ENCODE data around the gene PDLIM1. TPM values are rescaled to one million over a fixed set of nuclear protein-coding genes. Genes with fewer than 3 reads are reported as not detected.

Gene PDLIM1
- total RNA-seq, 1 donor from 2014 or later = 62.5 TPM

DNA sequence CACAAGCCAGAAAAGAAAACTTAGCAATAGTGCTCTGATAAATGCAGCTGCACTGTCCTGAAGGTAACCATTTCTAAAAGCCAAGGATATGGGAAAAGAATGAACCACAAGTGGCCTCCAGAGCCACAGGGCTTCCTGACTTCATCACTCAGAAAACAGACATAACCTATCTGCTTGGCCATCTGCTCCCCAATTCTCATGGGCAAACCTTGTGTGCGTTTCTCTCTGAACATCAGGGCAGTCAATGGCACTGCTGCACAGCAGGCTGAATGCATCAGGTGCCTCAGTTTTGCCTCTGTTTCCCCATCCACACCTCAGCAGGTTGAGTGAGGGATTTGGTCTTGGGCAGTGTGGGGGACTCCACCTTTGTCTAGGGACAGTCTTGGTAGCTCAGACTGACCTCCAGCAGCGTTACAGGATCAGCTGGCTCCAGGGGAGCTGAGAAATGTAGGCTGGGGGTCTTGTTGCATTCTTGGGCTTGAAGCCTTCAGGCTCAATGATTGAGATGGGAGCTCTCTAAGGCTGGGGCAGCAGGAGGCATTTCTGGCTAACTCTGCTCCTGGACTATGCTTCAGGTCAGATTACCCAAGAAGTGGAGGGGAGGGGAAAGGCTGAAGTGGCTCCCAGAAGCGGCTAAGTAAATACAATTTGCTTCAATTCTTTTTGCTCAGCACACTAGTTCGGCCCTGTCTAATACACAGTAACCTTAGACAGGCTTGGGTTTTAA lies 23.6 kb upstream of the PDLIM1 start:
- DNase-seq = no peak

DNA sequence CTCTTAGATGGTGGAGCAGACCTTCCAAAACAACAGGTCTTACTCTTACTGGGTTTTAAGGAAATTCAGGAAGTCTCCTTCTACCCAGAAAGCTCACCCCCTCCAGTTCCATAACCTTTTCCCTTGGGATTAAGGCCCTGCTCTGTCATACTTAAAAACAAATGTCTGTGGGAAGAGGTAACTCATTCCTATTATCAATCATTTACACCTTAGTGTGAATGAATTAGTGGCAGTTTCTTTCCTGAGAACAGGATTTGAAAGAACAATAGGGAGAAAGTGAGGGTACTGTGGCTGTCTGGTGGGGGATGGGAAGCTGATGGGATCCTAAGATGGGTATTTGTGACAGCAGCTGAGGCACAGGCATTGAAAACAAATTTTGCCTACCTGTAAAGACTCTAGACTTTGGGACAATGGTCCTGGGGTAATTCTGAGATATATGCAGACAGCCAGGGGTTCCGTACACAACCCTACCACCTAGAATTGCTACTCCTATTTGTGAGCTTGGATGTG lies 22.2 kb upstream of the PDLIM1 start:
- DNase-seq = no peak

DNA sequence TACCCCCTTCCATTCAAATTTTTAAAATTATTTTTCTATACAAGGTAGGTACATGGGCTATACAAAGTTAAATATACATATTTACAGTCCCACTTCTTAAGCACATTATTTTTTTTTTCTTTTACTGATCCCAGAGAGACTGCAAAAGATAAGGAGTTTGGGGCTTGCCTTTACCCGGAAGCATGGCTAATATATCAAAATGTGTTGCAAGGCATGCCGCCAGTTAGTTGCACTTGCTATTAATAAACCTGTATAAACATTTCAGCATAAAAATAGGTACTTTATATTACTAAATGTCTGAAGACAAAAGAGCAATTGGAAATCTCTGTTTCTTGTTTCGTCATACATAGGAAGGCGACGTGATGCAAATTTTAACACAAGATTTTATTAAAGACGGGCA lies 21.5 kb upstream of the PDLIM1 start:
- no peak for DNase-seq

DNA sequence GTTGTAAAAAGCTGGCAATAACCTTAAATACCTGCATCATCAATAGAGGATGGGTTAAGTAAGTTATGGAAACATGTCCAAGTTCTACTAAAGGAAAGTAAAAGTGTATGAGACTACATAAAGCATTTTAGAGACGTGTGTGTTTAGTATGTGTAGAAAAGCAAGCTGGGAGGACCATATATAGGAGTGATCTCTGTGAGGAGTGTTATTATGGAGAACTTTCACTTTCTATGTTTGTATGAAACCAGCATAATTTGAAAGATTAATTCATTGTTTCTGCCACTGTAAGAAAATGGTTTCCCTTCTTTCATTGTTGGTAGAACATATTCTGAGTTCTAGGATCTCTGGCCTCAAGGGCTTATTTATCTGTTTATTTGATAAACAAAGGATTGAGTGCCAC lies 19.2 kb upstream of the PDLIM1 start:
- no peak for DNase-seq

DNA sequence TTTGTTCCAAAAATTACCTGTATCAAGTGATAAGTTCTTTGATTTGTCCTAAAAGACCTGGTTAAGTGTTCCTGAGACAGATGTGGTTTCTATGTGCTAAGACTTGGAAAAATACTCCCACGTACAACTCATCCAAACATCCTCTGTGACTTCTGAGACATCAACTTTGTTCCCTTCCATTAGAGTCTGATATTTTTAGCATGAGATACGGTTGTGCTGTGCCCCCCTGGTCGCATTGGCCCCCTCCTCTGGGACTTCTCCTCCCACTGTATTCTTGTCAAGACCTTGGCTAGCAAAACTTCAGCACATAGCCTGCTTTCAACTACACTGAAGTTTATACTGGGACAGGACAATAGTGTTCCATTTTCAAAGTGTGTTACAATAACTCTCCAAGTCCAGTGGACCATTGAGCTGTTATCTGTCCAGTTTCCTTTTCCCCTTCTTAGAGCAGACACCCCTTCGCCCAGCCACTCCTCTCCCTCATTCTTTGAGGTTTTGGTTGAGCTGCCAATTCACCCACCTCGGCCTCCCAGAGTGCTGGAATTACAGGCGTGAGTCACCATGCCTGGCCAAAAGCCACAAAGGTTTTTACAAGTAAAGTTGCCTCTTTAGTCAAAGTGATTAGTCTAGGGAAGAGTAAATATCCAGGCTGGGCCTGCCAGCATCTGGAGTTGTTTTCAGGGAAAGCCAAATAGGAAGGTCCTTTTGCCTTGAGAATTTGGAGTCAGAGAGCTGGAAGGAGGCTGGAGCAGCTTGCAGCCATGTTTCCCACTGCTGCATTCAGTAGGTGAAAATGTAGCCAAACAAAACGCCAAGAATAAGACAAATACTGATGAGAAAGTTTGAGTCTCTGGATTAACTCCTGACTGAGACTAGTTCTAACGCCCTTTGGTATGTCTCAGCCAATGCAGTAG lies 17.8 kb upstream of the PDLIM1 start:
- DNase-seq = peak; percentile 84

DNA sequence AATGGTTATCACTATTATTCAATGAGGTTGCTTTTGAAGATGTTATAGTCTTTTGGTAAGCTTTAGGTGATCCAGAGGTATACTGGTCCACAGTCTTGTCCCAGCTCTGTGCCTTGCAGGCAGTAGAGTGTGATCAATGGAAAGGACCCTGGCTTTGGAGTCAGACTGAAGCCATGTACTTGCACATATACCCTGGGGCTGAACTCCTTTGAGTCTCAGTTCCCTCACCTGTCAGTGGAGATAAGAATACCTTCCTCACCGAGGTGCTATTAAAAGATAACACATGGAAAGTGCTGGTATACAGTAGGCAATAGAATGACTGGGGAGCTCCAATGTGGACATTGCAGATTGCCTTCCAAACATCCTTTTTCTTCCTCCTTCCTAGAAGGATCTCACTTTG lies 16.0 kb upstream of the PDLIM1 start:
- DNase-seq = no peak

DNA sequence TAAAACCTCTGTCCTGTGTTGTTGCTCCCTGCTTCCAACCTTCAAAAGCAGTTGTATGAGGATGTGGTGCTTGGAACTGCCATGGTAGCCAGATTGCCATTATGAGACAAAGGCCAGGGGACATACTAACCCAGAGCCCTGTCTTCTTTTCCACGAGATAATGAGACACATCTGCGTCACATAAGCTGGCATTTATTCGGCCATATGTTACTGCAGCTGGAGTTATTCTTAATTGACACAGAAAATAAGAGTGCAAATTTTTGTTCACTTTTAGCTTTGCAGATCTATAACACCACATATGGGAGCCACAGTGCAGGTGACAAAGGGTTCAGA lies 15.5 kb upstream of the PDLIM1 start:
- DNase-seq = no peak

DNA sequence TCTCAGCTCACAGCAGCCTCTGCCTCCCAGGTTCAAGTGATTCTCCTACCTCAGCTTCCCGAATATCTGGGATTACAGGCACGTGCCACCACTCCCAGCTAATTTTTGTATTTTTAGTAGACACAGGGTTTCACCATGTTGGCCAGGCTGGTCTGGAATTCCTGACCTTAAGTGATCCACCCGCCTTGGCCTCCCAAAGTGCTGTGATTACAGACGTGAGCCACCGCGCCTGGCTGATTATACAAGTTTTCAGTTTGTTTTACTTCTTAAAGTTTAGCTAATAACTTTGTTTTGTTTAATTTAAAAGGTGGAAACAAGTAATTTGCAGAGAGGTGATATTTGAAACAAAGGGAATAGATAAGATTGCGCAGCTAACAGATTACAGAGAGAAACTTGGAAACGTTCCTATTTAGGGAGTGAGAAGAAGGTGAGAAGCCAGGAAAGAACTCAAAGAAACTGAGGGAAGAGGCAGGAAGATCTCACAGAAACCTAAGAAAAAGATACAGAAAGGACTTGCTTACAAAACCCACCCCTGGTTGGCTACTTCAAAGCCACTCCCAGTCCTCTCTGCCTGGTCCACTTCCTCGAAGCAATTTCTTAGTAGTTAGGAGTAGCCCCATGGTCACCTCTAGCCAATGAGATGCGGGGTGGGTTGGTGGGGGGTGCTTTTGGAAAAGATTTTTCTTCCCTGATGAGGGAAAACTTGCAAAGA lies 15.0 kb upstream of the PDLIM1 start:
- DNase-seq = no peak

DNA sequence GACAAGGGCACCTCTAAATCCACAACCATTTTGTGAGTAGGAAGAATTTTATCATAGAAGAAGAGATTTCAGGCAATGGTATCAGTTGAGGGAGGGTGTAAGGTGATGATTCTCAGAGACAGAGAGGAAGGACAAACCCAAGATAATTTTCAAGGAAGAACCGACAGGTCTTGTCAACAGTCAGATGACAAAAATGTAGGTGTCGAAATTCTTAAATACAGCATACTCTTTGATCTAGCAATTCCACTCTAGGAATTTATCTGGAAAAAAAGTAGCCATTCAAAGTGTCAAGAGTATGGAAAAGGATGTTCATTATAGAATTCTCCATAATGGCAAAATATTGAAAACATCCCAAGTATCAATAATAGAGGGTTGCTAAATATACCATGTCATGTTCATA lies 14.2 kb upstream of the PDLIM1 start:
- DNase-seq = no peak

DNA sequence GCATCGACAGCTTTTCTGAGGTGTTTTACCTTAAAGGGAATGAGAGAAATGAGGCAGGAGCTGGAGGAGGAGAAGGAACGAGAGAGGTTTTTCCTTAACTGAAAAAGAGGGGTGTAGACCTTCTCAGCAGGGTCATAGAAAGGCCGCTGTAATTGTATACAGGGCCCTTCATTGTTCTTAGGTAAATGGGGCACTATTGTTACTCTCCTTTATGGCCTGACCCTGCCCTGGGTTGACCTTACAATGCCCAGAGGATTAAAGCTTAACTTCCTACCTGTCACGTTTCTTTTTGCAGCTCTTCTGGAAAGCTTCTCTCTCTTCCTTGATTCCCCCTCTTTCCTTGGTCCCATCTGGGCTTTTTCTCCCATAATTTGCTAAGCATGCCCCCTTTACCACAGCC lies 13.7 kb upstream of the PDLIM1 start:
- DNase-seq = no peak

DNA sequence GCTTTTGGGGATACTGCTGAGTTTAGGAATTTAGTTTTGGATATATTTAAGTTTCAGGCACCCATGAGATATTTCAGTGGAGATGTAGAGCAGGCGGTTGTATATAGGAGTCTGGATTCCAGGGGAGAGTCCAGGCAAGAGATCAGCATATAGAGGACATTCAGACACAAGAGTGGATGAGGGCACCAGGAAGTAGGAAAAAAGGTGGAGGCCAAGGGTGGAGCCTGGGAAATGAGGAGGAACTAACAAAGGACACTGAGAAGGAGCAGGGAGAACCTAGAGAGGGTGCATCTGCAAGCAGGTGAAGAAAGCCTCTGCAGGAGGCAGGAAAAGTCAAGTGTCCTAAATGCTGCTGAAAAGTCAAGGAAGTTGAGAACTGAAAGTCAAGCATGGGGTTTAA lies 13.1 kb upstream of the PDLIM1 start:
- no peak for DNase-seq

DNA sequence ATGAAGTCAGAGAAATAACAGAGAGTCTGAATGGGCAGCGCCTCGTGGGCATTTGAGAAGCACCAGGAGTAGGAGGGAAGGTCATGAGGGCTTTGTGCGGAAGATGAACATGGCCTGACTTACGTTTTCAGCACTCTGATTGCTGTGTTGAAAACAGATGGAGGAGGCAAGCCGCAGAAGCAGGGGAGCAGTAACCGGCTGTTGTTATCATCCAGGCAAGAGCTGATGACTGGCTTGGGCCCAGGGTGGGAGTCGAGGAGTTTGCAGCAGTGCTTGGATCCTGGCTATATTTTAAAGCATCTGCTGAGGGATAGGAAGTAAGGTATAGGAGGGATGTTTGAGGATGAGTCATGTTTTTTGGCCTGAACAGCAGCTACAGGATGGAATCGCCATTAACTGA lies 12.7 kb upstream of the PDLIM1 start:
- no peak for DNase-seq

DNA sequence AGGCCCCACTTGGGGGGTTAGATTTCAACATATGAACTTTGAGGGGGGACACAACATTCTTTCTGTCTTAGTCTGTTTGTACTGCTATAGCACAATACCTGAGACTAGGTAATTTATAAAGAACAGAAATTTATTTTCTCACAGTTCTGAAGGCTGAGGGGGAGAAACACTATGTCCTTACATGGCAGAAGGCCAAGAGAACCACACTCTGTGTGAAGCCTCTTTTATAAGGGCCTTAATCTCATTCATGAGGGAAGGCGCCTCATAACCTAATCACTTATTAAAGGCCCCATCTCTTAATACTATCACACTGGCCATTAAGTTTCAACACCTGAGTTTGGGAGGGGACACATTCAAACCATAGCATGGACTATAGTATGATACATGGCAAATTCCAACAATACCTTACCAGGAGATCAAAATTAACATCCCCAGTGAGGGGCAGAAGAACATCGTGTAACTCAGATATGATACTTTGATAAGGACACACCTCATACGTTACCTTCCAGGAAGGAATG lies 9.3 kb upstream of the PDLIM1 start:
- no peak for DNase-seq

DNA sequence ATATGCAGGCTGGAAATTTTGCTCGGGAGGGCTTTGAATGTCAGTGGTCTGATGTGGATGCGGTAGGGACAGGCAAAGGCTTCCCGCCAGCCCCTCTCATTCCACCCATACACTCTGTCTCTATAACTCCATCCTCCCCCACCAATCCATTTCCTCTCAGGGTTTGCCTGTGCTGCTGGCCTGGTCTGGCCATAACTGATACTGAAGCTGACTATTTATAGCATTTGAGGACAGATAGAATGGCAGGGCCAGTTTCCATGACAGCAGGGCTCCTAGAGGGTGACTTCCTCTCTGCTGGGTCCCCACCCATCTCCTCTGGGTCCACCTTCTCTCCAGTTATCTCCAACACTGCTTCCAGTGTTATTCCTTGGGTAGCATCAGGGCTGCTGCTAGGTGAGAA lies 6.6 kb upstream of the PDLIM1 start:
- DNase-seq = no peak

DNA sequence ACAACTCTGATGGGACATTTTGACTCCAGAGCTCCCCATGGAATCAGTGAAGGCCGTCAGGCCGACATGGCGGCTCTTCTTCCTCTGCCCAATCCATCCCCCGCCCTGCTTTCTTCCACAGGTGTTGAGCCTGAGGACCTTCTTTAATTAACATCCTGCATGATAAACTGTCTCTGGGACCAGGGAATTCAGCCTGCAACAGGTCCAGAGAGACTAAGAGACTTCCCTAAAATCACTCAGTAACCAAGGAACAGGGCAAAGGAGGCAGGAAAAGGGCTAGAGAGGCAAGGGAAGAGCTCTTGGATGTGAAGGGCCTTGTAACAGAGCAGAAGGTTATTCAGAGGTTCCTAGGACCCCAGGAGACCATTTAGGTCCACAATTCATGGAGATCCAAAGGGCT lies 6.0 kb upstream of the PDLIM1 start:
- no peak for DNase-seq

DNA sequence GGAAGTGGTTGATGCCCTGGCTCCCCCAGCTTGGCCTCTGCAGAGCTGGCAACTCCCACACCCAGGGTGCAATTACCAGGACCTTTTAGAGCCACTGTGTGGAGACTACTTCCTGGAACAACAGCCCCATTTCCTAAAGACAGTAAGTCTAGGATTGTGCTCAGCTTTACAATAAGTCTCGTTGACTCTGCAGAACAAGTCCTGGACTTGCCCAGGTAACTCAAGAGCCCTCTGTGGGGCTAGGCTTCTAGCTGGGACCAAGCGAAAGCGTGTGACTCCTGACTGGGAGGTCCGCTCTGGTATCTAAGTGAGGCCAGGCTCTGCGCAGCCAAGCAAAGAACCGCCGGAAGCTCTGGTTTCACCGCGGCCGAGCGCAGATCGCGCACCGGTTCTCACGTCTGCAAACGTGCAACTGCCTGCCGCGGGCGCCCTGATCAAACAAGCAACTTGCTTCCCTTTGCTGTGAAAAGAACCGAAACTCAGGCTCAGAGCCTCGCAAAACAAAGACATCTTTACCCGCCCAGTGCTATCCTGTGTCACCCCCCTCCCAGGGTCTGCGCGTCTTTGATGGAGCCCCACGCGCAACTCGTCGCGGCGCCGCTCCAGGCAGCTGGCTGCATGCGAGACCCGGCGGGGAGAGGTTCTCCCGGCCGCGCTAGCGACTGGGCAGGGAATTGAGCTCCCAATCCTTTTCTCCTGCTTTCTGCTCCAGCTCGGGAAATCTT lies 4.4 kb upstream of the PDLIM1 start:
- peak; percentile 73 for DNase-seq

DNA sequence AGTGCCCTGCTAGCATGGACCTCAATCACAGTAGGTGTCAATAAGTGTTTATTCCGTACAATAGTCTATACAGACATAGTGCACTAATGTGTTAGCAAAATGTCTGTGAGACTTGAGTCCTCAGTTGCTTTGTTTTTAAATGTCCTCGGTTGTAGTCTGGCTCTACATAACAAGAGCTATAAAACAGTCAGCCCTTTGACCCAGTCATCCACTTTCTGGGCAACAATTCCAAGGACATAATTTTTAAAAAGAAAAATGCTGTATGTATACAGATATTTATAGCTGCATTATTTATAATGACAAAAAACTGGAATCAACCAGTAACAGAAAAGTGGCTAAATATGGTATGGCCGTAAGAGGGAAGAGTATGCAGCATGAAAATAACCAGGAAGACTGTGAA lies 2.8 kb upstream of the PDLIM1 start:
- DNase-seq = no peak

DNA sequence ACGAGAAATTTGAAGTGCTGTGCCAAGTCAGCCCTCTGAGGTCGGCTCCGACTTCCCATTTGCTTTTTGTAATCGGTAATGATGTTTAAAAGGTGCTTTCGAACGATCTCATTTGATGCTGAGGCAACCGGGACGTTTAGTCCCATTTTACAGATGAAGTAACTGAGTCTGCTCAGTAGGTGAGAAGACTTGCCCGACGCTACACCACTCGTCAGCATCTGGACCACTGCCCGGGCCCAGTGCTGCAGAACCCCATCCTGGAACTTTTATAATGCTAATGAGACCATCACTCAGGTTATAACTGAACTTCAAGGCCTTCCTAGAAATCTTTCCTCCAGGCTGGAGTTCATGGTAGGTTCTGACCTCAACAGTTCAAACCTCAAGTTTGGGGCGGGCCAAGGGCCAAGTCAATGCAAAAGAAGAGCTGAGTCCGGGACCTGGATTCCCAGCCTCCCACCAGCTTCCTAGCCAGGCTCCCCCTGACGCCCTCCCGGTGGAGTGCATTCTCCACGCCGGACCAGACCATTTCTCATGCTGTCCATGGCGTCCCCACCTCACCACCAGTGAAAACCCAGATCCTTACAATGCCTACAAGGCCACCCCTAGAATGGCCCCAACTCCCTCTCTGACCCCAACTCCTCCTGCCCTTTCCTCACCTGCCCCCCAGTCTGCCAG lies 699 bp upstream of the PDLIM1 start:
- DNase-seq = no peak

DNA sequence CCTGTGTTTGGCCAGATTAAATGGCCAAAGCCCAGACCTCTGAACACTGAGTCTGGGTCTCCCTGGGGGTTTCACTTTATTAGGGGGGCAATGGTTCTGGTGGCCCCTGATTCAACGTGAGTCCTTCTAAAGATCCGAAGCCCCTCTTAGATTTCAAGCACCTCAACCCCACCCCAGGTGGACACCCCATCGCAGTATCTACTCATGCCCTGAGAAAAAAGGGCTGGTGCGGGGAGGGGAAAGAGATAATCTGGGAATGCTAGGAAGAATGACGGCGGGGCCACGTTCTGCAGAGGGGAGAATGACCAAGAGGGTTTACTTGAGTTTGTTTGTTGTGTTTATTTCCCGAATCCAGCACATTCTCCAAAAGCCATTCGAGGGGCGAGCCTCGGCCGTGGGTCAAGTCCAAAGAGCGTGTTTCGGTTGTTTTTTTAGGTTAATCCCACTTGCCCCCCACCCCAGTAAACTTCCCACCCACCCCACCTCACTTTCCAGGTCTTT lies 832 bp downstream of the PDLIM1 start:
- DNase-seq = no peak

DNA sequence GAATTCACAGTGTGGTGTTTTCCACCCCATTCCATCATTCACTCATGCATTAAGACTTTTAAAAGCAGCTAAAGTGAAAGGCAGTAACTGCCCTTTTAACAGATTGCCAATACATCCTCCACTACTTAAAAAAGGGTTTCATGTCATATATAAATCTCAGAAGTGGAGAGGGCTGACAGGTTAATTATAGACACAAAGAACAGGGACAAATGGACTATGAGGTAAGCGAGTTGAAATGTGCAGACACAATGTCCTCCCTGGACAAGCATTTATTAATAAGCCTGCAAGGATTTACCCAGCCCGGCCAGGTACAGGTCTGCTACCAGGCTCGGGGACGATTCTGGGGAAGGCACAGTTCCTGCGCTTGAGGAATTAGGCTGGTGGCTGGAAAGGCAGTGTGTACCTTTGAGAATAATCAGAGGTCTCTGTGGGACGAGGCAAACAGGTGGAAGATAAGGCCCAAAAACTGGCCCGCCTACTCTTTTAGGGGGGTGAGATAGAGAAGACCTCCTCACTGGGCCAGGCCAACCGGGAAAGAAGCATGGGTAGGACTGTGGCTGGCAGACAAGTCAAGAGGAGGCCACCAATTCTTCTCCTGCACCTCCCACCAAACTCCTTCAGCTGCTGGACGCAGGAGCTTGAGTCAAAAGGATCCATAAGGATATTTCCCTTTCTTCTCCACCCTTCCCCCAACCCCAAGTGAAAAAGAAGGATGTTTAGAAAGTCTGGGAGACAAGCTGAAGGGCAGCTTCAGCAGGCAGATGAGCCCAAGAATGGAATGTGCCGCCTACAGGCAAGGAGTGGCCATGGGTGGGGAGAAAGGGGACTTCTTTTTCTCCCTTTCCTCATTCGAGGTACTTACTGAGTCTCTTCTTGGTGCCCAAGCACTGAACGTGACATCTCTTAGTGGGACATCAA lies 1.5 kb downstream of the PDLIM1 start:
- DNase-seq = peak; percentile 59

DNA sequence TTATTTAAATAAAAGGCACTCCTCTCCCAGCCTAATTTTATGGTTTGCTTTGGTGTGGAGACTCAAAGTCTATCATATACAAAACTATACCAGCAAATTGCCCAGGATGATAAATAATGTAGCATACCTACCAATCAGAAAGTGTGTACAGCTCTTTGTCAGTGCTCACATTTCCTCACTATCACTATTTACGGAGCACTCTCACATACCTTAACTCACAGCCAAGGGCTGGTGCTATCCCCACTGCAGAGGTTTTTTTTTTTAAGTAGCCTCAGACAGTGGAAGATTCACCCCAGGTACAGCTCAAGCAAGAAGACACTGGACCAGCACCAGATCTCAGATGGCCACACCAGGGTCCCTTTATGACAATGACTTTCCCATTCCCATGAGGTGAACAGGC lies 2.5 kb downstream of the PDLIM1 start:
- no peak for DNase-seq
